Hepatocyte (in vitro differentiated cells): ENCODE measurements around the gene TNK2. TPM values are rescaled to one million over a fixed set of nuclear protein-coding genes. Genes with fewer than 3 reads are reported as not detected.
A peak's percentile ranks its signal among the peaks of the same experiment; 100 is the strongest.

Source experiments
- DNase-seq: peaks from one replicate; pipeline ENCODE4 v3.0.0-alpha.2; 2016; ENCODE audit warnings: low spot score
- H2AFZ ChIP-seq: fragments of 200-600 bp; sonication (generic); 2 replicates; pipeline ENCODE4 v1.6.0; 2016; ENCODE audit warnings: antibody characterized with exemption, mild to moderate bottlenecking
- H3K27ac ChIP-seq: fragments of 200-600 bp; sonication (generic); 2 replicates; pipeline ENCODE4 v1.5.1; 2016; ENCODE audit warnings: mild to moderate bottlenecking
- H3K27me3 ChIP-seq: fragments of 200-600 bp; sonication (generic); 2 replicates; pipeline ENCODE4 v1.6.1; 2016
- H3K36me3 ChIP-seq: fragments of 200-600 bp; sonication (generic); replicated peaks from 2 replicates; pipeline ENCODE4 v1.5.1; 2016; ENCODE audit warnings: low read depth; ENCODE audit not compliant: insufficient read depth
- H3K4me1 ChIP-seq: fragments of 200-600 bp; sonication (generic); 2 replicates; pipeline ENCODE4 v1.5.1; 2016; ENCODE audit warnings: mild to moderate bottlenecking, moderate library complexity; ENCODE audit not compliant: insufficient read depth
- H3K4me2 ChIP-seq: fragments of 200-600 bp; sonication (generic); 2 replicates; pipeline ENCODE4 v1.6.0; 2016
- H3K4me3 ChIP-seq: fragments of 200-600 bp; sonication (generic); 2 replicates; pipeline ENCODE4 v1.5.1; 2016; ENCODE audit warnings: mild to moderate bottlenecking
- H3K79me2 ChIP-seq: fragments of 200-600 bp; sonication (generic); 2 replicates; pipeline ENCODE4 v1.6.0; 2017; ENCODE audit warnings: mild to moderate bottlenecking
- H3K9me2 ChIP-seq: fragments of 200-600 bp; sonication (generic); replicated peaks from 2 replicates; pipeline ENCODE4 v1.6.0; 2017; ENCODE audit warnings: mild to moderate bottlenecking; ENCODE audit not compliant: insufficient read depth
- H3K9me3 ChIP-seq: fragments of 200-600 bp; sonication (generic); 2 replicates; pipeline ENCODE4 v1.5.1; 2016; ENCODE audit warnings: low read depth, mild to moderate bottlenecking
- H4K20me1 ChIP-seq: fragments of 200-600 bp; sonication (generic); 2 replicates; pipeline ENCODE4 v1.6.0; 2016; ENCODE audit warnings: mild to moderate bottlenecking; ENCODE audit not compliant: insufficient read depth, poor library complexity, severe bottlenecking
- CTCF ChIP-seq: fragments of 200-600 bp; sonication (generic); IDR thresholded peaks from 2 replicates; pipeline ENCODE4 v1.5.1; 2016; ENCODE audit warnings: antibody characterized with exemption, mild to moderate bottlenecking; ENCODE audit not compliant: poor library complexity
- EZH2 ChIP-seq: fragments of 200-600 bp; sonication (generic); IDR thresholded peaks from 2 replicates; pipeline ENCODE4 v1.6.1; 2016; ENCODE audit warnings: antibody characterized with exemption, mild to moderate bottlenecking, borderline replicate concordance
- EZH2phosphoT487 ChIP-seq: fragments of 200-600 bp; sonication (generic); IDR thresholded peaks from one replicate; pipeline ENCODE4 v1.6.1; 2018; ENCODE audit warnings: antibody characterized with exemption, mild to moderate bottlenecking, low read depth, moderate library complexity; ENCODE audit not compliant: unreplicated experiment, severe bottlenecking
- WGBS: methylation state at CpG from one replicate; pipeline ENCODE4 v1.1.6; 2016; ENCODE audit warnings: low lambda C conversion rate; ENCODE audit errors: missing lambda C conversion rate; 5-methylcytosine and 5-hydroxymethylcytosine counted together
- polyA plus RNA-seq: library from polyadenylated mRNA; unstranded; fragments of >200 nt; fragmentation: Nextera tagmentation; extraction: Ambion mirVana; gene quantifications from 2 replicates; pipeline ENCODE4 v1.2.1, GENCODE V29; 2016
- total RNA-seq: library from RNA; depleted of rRNA; stranded (reverse); fragments of >200 nt; gene quantifications from 2 replicates; pipeline ENCODE4 v1.2.3, GENCODE V29; 2014

TNK2 gene
- total and polyA plus RNA-seq, 2 experiments from 2014 or later: 5.9 to 11.6 TPM

DNA sequence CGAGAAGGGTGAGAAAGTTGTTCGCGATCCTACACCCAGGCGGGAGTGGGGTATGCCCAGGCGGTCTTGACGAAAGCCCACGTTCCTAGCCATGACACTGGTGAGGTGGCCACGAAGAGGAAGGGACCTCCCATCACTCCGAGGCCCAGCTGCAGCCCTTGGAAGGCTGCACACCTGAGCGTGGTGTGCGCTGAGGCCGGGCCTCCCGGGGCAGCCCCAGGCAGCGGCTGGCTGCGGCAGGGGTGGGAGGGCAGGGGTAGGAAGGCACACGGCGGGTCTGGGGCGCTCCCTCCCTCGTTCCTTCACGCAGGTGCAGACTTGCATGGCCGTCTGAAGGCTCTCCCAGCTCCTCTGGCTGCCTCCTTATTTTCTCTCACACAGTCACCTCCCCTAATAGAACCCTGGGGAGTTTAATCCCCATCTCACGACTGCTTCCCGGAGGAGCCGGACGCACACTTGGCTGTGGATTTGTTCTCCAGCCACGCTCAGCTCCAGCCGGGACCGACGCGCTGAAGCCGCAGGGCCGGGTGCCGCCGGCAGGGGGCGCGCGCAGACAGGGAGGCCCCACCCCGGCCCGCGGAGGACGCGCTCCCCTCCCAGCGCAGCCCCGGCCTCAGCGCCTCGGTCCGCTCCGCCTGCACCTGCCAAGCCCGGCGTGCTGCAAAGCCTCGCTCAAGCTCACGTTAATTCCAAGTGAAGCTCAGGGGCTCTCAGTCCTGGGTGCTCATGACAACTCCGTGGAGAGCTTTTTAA, 58.9 kb downstream of the TNK2 start:
- Histone ChIP-seq H3K4me3 (no peak overlapping the region), H3K27me3 (no peaks in the 10 kb centered on the region), H3K4me1 (peaks cover 4% of the 10 kb centered on the region), H3K27ac (no peak overlapping the region), H2AFZ (no peak overlapping the region), H3K36me3 (no peaks in the 10 kb centered on the region), H3K4me2 (no peak overlapping the region), H3K9me2 (no peaks in the 10 kb centered on the region), H3K79me2 (no peaks in the 10 kb centered on the region), H4K20me1 (no peaks in the 10 kb centered on the region), H3K9me3 (no peaks in the 10 kb centered on the region)
- 95% methylated on average over 51 of the region's 53 CpGs for WGBS
- TF ChIP-seq CTCF: no peak
- no peak for DNase-seq

DNA sequence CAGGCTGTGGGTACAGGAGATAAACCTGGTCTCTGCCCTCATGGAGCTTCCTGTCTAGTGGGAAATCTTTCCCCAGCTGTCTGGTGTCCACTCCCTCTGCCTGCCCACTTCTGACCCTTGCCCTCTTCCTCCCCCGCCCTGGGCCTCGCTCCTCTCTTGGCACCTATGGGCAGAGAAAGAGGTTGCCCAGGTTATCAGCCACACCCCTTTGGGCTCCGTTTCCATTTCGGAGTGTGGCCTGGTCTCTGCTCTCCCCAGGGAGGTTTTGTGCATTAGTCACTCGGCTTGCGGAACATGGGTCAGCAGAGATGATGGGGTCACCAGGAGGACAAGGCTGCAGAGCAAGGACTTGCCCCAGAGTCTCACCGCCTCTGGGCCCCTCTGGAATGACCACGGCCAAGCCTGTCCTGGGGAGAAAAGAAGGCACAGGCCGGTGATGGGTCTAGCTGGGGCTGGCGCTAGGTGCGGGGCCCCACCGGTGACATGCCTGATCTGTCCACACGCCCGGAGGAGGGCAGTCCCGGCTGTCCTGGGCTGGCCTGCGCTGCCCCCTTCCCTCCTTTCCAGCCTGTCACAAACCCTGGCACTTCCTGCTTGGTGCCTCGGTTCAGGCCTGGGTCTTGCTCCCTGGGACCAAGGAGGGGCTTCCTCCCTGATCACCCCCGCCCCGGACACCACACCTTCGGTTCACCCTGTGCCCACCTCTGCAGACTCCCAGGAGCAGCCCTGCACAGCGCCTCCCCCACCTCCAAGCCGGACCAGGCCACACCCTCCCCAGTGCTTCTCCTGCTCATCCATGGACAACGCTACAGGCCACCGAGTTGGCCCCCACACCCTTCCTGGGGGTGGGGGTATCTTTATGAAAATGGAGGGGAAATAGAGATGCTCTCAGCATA, 61.0 kb downstream of the TNK2 start:
- no peak overlapping the region for H2AFZ ChIP-seq
- H3K36me3 ChIP-seq: no peaks in the 10 kb centered on the region
- no peak for TF ChIP-seq EZH2
- no peak for TF ChIP-seq CTCF
- TF ChIP-seq EZH2phosphoT487: no peak
- 68% methylated on average over 20 of the region's 24 CpGs for WGBS
- peak; percentile 58 for DNase-seq
- H3K79me2 ChIP-seq: no peaks in the 10 kb centered on the region
- H3K4me3 ChIP-seq: no peak overlapping the region
- H3K9me2 ChIP-seq: no peaks in the 10 kb centered on the region
- H3K4me2 ChIP-seq: no peak overlapping the region
- H3K4me1 ChIP-seq: peaks cover 3% of the 10 kb centered on the region
- H3K9me3 ChIP-seq: no peaks in the 10 kb centered on the region
- no peaks in the 10 kb centered on the region for H4K20me1 ChIP-seq
- H3K27me3 ChIP-seq: no peaks in the 10 kb centered on the region
- peak overlapping the region; percentile 40 for H3K27ac ChIP-seq

DNA sequence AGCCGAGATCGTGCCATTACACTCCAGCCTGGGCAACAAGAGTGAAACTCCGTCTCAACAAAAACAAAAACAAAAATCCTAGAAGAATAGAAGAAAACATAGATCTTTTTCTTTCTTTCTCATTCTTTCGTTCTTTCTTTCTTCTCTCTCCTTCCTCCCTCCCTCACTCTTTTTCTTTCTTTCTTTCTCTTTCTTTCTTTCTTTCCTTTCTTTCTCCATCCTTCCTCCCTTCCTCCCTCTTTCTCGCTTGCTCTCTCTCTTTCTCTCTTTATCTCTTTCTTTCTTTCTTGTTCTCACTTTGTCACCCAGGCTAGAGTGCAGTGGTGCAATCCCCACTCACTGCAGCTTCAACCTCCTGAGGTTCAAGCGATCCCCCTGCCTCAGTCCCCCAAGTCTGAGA, 62.9 kb downstream of the TNK2 start:
- H3K27me3 ChIP-seq: no peaks in the 10 kb centered on the region
- H2AFZ ChIP-seq: no peak overlapping the region
- no peak overlapping the region for H3K4me2 ChIP-seq
- no peak overlapping the region for H3K4me3 ChIP-seq
- H3K27ac ChIP-seq: no peak overlapping the region
- 92% methylated on average over 6 of the region's 6 CpGs for WGBS
- no peaks in the 10 kb centered on the region for H3K9me2 ChIP-seq
- peaks cover 3% of the 10 kb centered on the region for H3K4me1 ChIP-seq
- H3K79me2 ChIP-seq: no peaks in the 10 kb centered on the region
- H4K20me1 ChIP-seq: no peaks in the 10 kb centered on the region
- no peak for DNase-seq
- no peaks in the 10 kb centered on the region for H3K9me3 ChIP-seq
- H3K36me3 ChIP-seq: no peaks in the 10 kb centered on the region
- TF ChIP-seq CTCF: no peak
- no peak for TF ChIP-seq EZH2phosphoT487
- TF ChIP-seq EZH2: no peak
